ENCODE data around the gene CACNA1C. TPM values are rescaled to one million over a fixed set of nuclear protein-coding genes. Genes with fewer than 3 reads are reported as not detected.

CACNA1C gene
- total RNA-seq, 2 donors from 2014 or later: 0.05 to 0.31 TPM

- Mint-ChIP-seq H3K27ac (no peak overlapping the region), H3K36me3 (peaks cover 5 to 16% of the 10 kb centered on the region in 2 donors), H3K9me3 (peaks cover 5 to 23% of the 10 kb centered on the region in 2 donors)
- ATAC-seq (no peak), DNase-seq (ENCODE audit: low spot score in 2 of 2) (no peak)
Observed at GRCh38 chr12:2163177-2163941, 110.6 kb downstream of the CACNA1C start.

GRCh38 chr12:2165021-2165420 is 112.2 kb downstream of the CACNA1C start:
- no peak for ATAC-seq
- Mint-ChIP-seq H3K27ac (no peak overlapping the region), H3K9me3 (peaks cover 5 to 24% of the 10 kb centered on the region in 2 donors), H3K36me3 (peaks cover 5 to 18% of the 10 kb centered on the region in 2 donors)
- no peak for DNase-seq (ENCODE audit: low spot score in 2 of 2)

- ATAC-seq (no peak), DNase-seq (ENCODE audit: low spot score in 2 of 2) (no peak)
- H3K27ac Mint-ChIP-seq: no peak overlapping the region
Observed at GRCh38 chr12:2165927-2166326, 113.1 kb downstream of the CACNA1C start.

GRCh38 chr12:2166696-2167095 is 113.9 kb downstream of the CACNA1C start:
- no peak for ATAC-seq
- Mint-ChIP-seq H3K36me3 (peaks cover 5 to 18% of the 10 kb centered on the region in 2 donors), H3K27ac (no peak overlapping the region), H3K9me3 (peaks cover 5 to 24% of the 10 kb centered on the region in 2 donors)
- DNase-seq (ENCODE audit: low spot score in 2 of 2): no peak

More at GRCh38 chr12:2165927-2166326, 113.1 kb downstream of the CACNA1C start:
- Mint-ChIP-seq H3K36me3 (peaks cover 5 to 18% of the 10 kb centered on the region in 2 donors), H3K9me3 (peaks cover 5 to 24% of the 10 kb centered on the region in 2 donors)

- ATAC-seq (no peak), DNase-seq (ENCODE audit: low spot score in 2 of 2) (no peak)
- no peak overlapping the region for H3K27ac Mint-ChIP-seq
- peaks cover 5 to 24% of the 10 kb centered on the region in 2 donors for H3K9me3 Mint-ChIP-seq
- H3K36me3 Mint-ChIP-seq: peaks cover 5 to 18% of the 10 kb centered on the region in 2 donors
Observed at GRCh38 chr12:2167231-2167630, 114.4 kb downstream of the CACNA1C start.

GRCh38 chr12:2168808-2169207 is 116.0 kb downstream of the CACNA1C start:
- Mint-ChIP-seq H3K36me3 (peaks cover 5 to 18% of the 10 kb centered on the region in 2 donors), H3K9me3 (peaks cover 5 to 24% of the 10 kb centered on the region in 2 donors), H3K27ac (no peak overlapping the region)
- DNase-seq (ENCODE audit: low spot score in 2 of 2): no peak
- no peak for ATAC-seq

- no peak for DNase-seq (ENCODE audit: low spot score in 2 of 2)
- Mint-ChIP-seq H3K27ac (no peak overlapping the region), H3K9me3 (peaks cover 5 to 24% of the 10 kb centered on the region in 2 donors), H3K36me3 (peaks cover 5 to 18% of the 10 kb centered on the region in 2 donors)
- ATAC-seq: no peak
Observed at GRCh38 chr12:2169489-2169888, 116.7 kb downstream of the CACNA1C start.

- ATAC-seq (no peak), DNase-seq (ENCODE audit: low spot score in 2 of 2) (no peak)
- peaks cover 5 to 24% of the 10 kb centered on the region in 2 donors for H3K9me3 Mint-ChIP-seq
- H3K36me3 Mint-ChIP-seq: peaks cover 5 to 18% of the 10 kb centered on the region in 2 donors
- no peak overlapping the region for H3K27ac Mint-ChIP-seq
Observed at GRCh38 chr12:2169940-2170339, 117.2 kb downstream of the CACNA1C start.

GRCh38 chr12:2170376-2170775 is 117.6 kb downstream of the CACNA1C start:
- DNase-seq (ENCODE audit: low spot score in 2 of 2): no peak
- no peak overlapping the region for H3K27ac Mint-ChIP-seq
- no peak for ATAC-seq
- H3K9me3 Mint-ChIP-seq: peaks cover 5 to 24% of the 10 kb centered on the region in 2 donors
- peaks cover 5 to 18% of the 10 kb centered on the region in 2 donors for H3K36me3 Mint-ChIP-seq

GRCh38 chr12:2171672-2172426 is 119.1 kb downstream of the CACNA1C start:
- Mint-ChIP-seq H3K36me3 (peaks cover 5 to 12% of the 10 kb centered on the region in 2 donors), H3K27ac (no peak overlapping the region), H3K9me3 (peaks cover 5 to 13% of the 10 kb centered on the region in 2 donors)
- DNase-seq (ENCODE audit: low spot score in 2 of 2) (no peak), ATAC-seq (no peak)

GRCh38 chr12:2172491-2173214 is 119.9 kb downstream of the CACNA1C start:
- H3K27ac Mint-ChIP-seq: no peak overlapping the region
- no peak for ATAC-seq
- peaks cover 4 to 8% of the 10 kb centered on the region in 2 donors for H3K9me3 Mint-ChIP-seq
- DNase-seq (ENCODE audit: low spot score in 2 of 2): no peak
- peaks cover 4 to 9% of the 10 kb centered on the region in 2 donors for H3K36me3 Mint-ChIP-seq

- H3K9me3 Mint-ChIP-seq: no peaks in the 10 kb centered on the region
- ATAC-seq (no peak), DNase-seq (ENCODE audit: low spot score in 2 of 2) (no peak)
- no peaks in the 10 kb centered on the region for H3K36me3 Mint-ChIP-seq
- H3K27ac Mint-ChIP-seq: no peak overlapping the region
Observed at GRCh38 chr12:2173971-2174370, 121.2 kb downstream of the CACNA1C start.

GRCh38 chr12:2177003-2177402 is 124.2 kb downstream of the CACNA1C start:
- Mint-ChIP-seq H3K9me3 (no peaks in the 10 kb centered on the region), H3K36me3 (no peaks in the 10 kb centered on the region), H3K27ac (no peak overlapping the region)
- no peak for DNase-seq (ENCODE audit: low spot score in 2 of 2)
- no peak for ATAC-seq

- no peak overlapping the region for H3K27ac Mint-ChIP-seq
- no peaks in the 10 kb centered on the region for H3K36me3 Mint-ChIP-seq
- H3K9me3 Mint-ChIP-seq: no peaks in the 10 kb centered on the region
- ATAC-seq: no peak
- DNase-seq (ENCODE audit: low spot score in 2 of 2): no peak
Observed at GRCh38 chr12:2177751-2178150, 125.0 kb downstream of the CACNA1C start.

- no peak for DNase-seq (ENCODE audit: low spot score in 2 of 2)
- no peaks in the 10 kb centered on the region for H3K9me3 Mint-ChIP-seq
- no peaks in the 10 kb centered on the region for H3K36me3 Mint-ChIP-seq
- ATAC-seq: no peak
- no peak overlapping the region for H3K27ac Mint-ChIP-seq
Observed at GRCh38 chr12:2179058-2179457, 126.3 kb downstream of the CACNA1C start.

- ATAC-seq (no peak), DNase-seq (ENCODE audit: low spot score in 2 of 2) (no peak)
- no peaks in the 10 kb centered on the region for H3K36me3 Mint-ChIP-seq
- no peaks in the 10 kb centered on the region for H3K9me3 Mint-ChIP-seq
- no peak overlapping the region for H3K27ac Mint-ChIP-seq
Observed at GRCh38 chr12:2179953-2180736, 127.4 kb downstream of the CACNA1C start.

Measured in activated naive CD4-positive, alpha-beta T cell treated with anti-CD3 and anti-CD28 coated beads, Interleukin-2, amount 50 U/mL, for 72 hours (primary cell).